Camera-type eye (tissue), 1 donor: ENCODE results near the gene ARL6IP6. TPM values are rescaled to one million over a fixed set of nuclear protein-coding genes. Genes with fewer than 3 reads are reported as not detected.

Source experiments
- total RNA-seq: library from RNA; depleted of rRNA; stranded (reverse); fragments of >200 nt; gene quantifications from one replicate; pipeline ENCODE4 v1.2.3, GENCODE V29; 2014

ARL6IP6 gene
- 34.4 TPM for total RNA-seq

GRCh38 chr2:152718076-152718908, at the start of gene ARL6IP6:
TSS of gene ARL6IP6 (plus strand) at chr2:152718620. CDS start at chr2:152718625, 5 bp downstream.

GRCh38 chr2:152717228-152718075, 968 bp upstream of the ARL6IP6 start, which contains the start of gene PRPF40A:
TSS of gene PRPF40A (minus strand) at chr2:152717461. CDS start at chr2:152717439, 22 bp downstream.

Other genes with a start within 250 kb of the ARL6IP6 start
- gene PRPF40A, start 1.2 kb upstream of the ARL6IP6 start, total RNA-seq: 158 TPM